ENCODE results near the gene SET. TPM values are rescaled to one million over a fixed set of nuclear protein-coding genes. Genes with fewer than 3 reads are reported as not detected.

The SET gene
- total and polyA plus RNA-seq, 4 experiments from 2014 or later: 132 to 264 (median 226) TPM

DNA sequence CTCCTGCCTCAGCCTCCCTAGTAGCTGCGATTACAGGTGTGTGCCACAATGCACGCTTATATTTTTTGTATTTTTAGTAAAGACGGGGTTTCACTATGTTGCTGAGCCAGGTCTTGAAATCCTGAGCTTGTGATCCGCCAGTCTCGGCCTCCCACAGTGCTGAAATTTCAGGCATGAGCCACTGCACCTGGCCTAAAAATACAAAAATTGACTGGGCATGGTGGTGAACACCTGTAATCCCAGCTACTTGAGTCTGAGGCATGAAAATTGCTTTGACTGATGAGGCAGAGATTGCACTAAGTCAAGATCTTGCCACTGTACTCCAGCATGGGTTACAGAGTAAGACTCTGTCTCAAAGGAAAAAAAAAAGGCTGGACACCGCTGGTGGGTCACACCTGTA, 19.2 kb upstream of the SET start:
- ChIA-PET POLR2A (ENCODE audit: partially characterized antibody) (interaction anchor here (1.2 kb wide), 1 partner anchor 13 kb away, joined by 3 read pairs; no protein-coding TSS in a partner anchor), CTCF (ENCODE audit: partially characterized antibody) (no interaction called here)
- Histone ChIP-seq H3K9me3 (ENCODE audit: control insufficient read depth in 1 of 2, low read length in 2 of 2) (no peaks in the 10 kb centered on the region), H3K4me1 (ENCODE audit: insufficient read depth, low read length) (no peaks in the 10 kb centered on the region), H3K36me3 (ENCODE audit: insufficient read depth, low read length) (no peaks in the 10 kb centered on the region), H3K27ac (ENCODE audit: low read depth, low read length) (no peak overlapping the region), H3K4me3 (ENCODE audit: low read length in 2 of 2) (no peak overlapping the region), H3K27me3 (ENCODE audit: insufficient read depth, low read length) (no peaks in the 10 kb centered on the region)
- no peak overlapping the region for H3K4me3 Mint-ChIP-seq
- no peaks in the 10 kb centered on the region for H3K4me1 Mint-ChIP-seq
- DNase-seq: no peak
- no peaks in the 10 kb centered on the region for H3K36me3 Mint-ChIP-seq
- intact Hi-C loops (cut with micrococcal nuclease): no loop called here
- no peak overlapping the region for H3K27ac Mint-ChIP-seq
- H3K27me3 Mint-ChIP-seq: no peaks in the 10 kb centered on the region
- H3K9me3 Mint-ChIP-seq: no peaks in the 10 kb centered on the region

GRCh38 chr9:128675382-128675781, 13.6 kb upstream of the SET start:
- no peak overlapping the region for H3K27ac ChIP-seq (ENCODE audit: low read depth, low read length)
- H3K4me3 ChIP-seq (ENCODE audit: low read length in 2 of 2): no peak overlapping the region
- no peaks in the 10 kb centered on the region for H3K9me3 ChIP-seq (ENCODE audit: control insufficient read depth in 1 of 2, low read length in 2 of 2)
- Mint-ChIP-seq H3K36me3 (no peaks in the 10 kb centered on the region), H3K27me3 (no peaks in the 10 kb centered on the region), H3K4me1 (no peaks in the 10 kb centered on the region), H3K9me3 (no peaks in the 10 kb centered on the region), H3K27ac (peak overlapping the region in 1 of 7 donors; percentile 83), H3K4me3 (no peak overlapping the region)
- no peaks in the 10 kb centered on the region for H3K27me3 ChIP-seq (ENCODE audit: insufficient read depth, low read length)
- intact Hi-C loops (cut with micrococcal nuclease): no loop called here
- POLR2A ChIA-PET (ENCODE audit: partially characterized antibody): interaction anchor here (1.9 to 2.4 kb wide), 2 partner anchors 9 to 14 kb away, joined by 4 to 7 read pairs; no protein-coding TSS in a partner anchor
- CTCF ChIA-PET (ENCODE audit: partially characterized antibody): interaction anchor here (0.9 kb wide), 1 partner anchor 32 kb away, joined by 3 read pairs; no protein-coding TSS in a partner anchor
- H3K36me3 ChIP-seq (ENCODE audit: insufficient read depth, low read length): no peaks in the 10 kb centered on the region
- DNase-seq: no peak
- no peaks in the 10 kb centered on the region for H3K4me1 ChIP-seq (ENCODE audit: insufficient read depth, low read length)

GRCh38 chr9:128677794-128678193, 11.2 kb upstream of the SET start:
- no peaks in the 10 kb centered on the region for H3K27me3 ChIP-seq (ENCODE audit: insufficient read depth, low read length)
- Mint-ChIP-seq H3K4me1 (peaks cover 0 to 4% (median 1%) of the 10 kb centered on the region in 4 donors), H3K27me3 (no peaks in the 10 kb centered on the region), H3K27ac (no peak overlapping the region), H3K4me3 (no peak overlapping the region), H3K36me3 (peaks cover 0 to 3% of the 10 kb centered on the region in 2 donors), H3K9me3 (no peaks in the 10 kb centered on the region)
- no peaks in the 10 kb centered on the region for H3K9me3 ChIP-seq (ENCODE audit: control insufficient read depth in 1 of 2, low read length in 2 of 2)
- no peak overlapping the region for H3K4me3 ChIP-seq (ENCODE audit: low read length in 2 of 2)
- H3K4me1 ChIP-seq (ENCODE audit: insufficient read depth, low read length): no peaks in the 10 kb centered on the region
- ChIA-PET CTCF (ENCODE audit: partially characterized antibody) (interaction anchor here (1.1 kb wide), 2 partner anchors 24 to 30 kb away, joined by 3 to 4 read pairs; partner anchors contain the start of gene PKN3), POLR2A (ENCODE audit: partially characterized antibody) (no interaction called here)
- H3K36me3 ChIP-seq (ENCODE audit: insufficient read depth, low read length): no peaks in the 10 kb centered on the region
- H3K27ac ChIP-seq (ENCODE audit: low read depth, low read length): no peak overlapping the region
- intact Hi-C loops (cut with micrococcal nuclease): no loop called here
- no peak for DNase-seq

- CTCF ChIA-PET (ENCODE audit: partially characterized antibody): interaction anchor here (1.1 kb wide), 1 partner anchor 20 kb away, joined by 3 read pairs; no protein-coding TSS in a partner anchor
- DNase-seq: peak in 2 of 5 donors; percentile 9 to 12
- Mint-ChIP-seq H3K27ac (peak overlapping the region; percentile 65 to 99 (median 94)), H3K36me3 (peaks cover 0 to 9% of the 10 kb centered on the region in 2 donors), H3K27me3 (no peaks in the 10 kb centered on the region), H3K4me3 (peak overlapping the region; percentile 91 to 99 (median 96)), H3K9me3 (peaks cover 0 to 2% (median 0%) of the 10 kb centered on the region in 8 donors), H3K4me1 (peaks cover 34 to 56% (median 45%) of the 10 kb centered on the region in 4 donors)
- POLR2A ChIA-PET (ENCODE audit: partially characterized antibody): interaction anchor here (0.6 to 3.6 kb wide), 14 partner anchors 8 to 407 kb away, joined by 3 to 28 read pairs (median 6); partner anchors contain the start of genes DYNC2I2, ENDOG, GOLGA2 and PKN3
- Histone ChIP-seq H3K4me1 (ENCODE audit: insufficient read depth, low read length) (peaks cover 51% of the 10 kb centered on the region), H3K36me3 (ENCODE audit: insufficient read depth, low read length) (no peaks in the 10 kb centered on the region), H3K4me3 (ENCODE audit: low read length in 2 of 2) (peak overlapping the region; percentile 37 to 74), H3K27ac (ENCODE audit: low read depth, low read length) (peak overlapping the region; percentile 74), H3K9me3 (ENCODE audit: control insufficient read depth in 1 of 2, low read length in 2 of 2) (no peaks in the 10 kb centered on the region), H3K27me3 (ENCODE audit: insufficient read depth, low read length) (no peaks in the 10 kb centered on the region)
- intact Hi-C loops (cut with micrococcal nuclease): loop anchor here (1.0 kb wide), 1 partner anchor 27 kb away; the partner anchor contains the start of gene DYNC2I2
These were observed 5.5 kb upstream of the SET start for GRCh38 chr9:128683340-128684064.

GRCh38 chr9:128684065-128684324, 5.0 kb upstream of the SET start:
- DNase-seq: no peak
- H3K4me3 Mint-ChIP-seq: peak overlapping the region; percentile 91 to 99 (median 96)
- H3K27me3 ChIP-seq (ENCODE audit: insufficient read depth, low read length): no peaks in the 10 kb centered on the region
- H3K27me3 Mint-ChIP-seq: no peaks in the 10 kb centered on the region
- peaks cover 0 to 2% (median 0%) of the 10 kb centered on the region in 8 donors for H3K9me3 Mint-ChIP-seq
- peak overlapping the region; percentile 93 to 99 (median 97) for H3K27ac Mint-ChIP-seq
- H3K9me3 ChIP-seq (ENCODE audit: control insufficient read depth in 1 of 2, low read length in 2 of 2): no peaks in the 10 kb centered on the region
- H3K36me3 ChIP-seq (ENCODE audit: insufficient read depth, low read length): no peaks in the 10 kb centered on the region
- H3K27ac ChIP-seq (ENCODE audit: low read depth, low read length): peak overlapping the region; percentile 74
- CTCF ChIA-PET (ENCODE audit: partially characterized antibody): interaction anchor here (0.5 kb wide), 1 partner anchor 31 kb away, joined by 3 read pairs; no protein-coding TSS in a partner anchor
- intact Hi-C loops (cut with micrococcal nuclease): loop anchor here (1.0 kb wide), 1 partner anchor 28 kb away; the partner anchor contains the start of gene DYNC2I2
- H3K36me3 Mint-ChIP-seq: peaks cover 0 to 9% of the 10 kb centered on the region in 2 donors
- H3K4me3 ChIP-seq (ENCODE audit: low read length in 2 of 2): peak overlapping the region; percentile 37 to 74
- POLR2A ChIA-PET (ENCODE audit: partially characterized antibody): interaction anchor here (0.6 to 3.6 kb wide), 13 partner anchors 9 to 408 kb away, joined by 3 to 28 read pairs (median 7); partner anchors contain the start of genes DYNC2I2, ENDOG, GOLGA2 and PKN3
- H3K4me1 ChIP-seq (ENCODE audit: insufficient read depth, low read length): peaks cover 51% of the 10 kb centered on the region
- H3K4me1 Mint-ChIP-seq: peaks cover 34 to 57% (median 45%) of the 10 kb centered on the region in 4 donors

DNA sequence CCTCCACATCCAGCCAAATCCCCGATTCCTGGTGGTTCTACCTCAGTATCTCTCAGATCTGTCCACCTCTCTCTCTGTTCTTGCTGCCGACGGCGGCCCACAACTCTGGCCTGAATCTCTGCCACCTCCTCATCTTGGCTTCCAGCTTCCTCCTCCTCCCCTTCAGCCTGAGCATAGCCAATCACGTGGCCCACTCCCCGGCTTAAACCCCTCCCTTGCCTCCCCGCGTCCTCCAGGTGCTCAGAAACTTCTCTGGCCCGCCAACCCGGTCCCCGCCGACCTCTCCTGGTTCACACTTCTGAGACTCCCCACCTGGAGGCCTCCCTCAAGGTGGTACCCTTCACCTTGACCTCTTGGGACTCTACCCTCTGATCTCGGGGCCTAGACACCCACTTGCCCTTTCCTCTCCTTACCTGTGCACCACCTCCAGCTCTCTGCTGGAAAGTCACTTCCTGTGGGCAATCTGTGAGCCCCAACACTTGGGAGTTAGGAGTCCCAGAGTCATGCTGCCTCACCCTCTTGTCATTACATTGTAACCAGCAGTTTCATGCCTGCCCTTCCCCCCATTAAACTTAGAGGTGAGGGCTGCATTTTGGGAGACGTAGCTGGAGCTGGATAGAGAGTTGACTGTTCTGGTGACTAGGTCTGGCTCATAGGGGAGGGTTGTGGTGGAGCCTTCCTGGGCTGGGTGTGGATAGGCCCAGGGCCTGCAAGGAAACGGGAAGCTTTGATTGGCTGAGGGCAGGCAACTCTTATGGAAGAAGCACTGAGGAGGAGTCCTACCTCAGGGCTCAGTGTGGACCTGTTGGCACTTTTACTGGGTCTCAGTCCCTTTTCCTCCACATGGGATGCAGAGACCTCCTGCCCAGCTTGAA, 4.5 kb upstream of the SET start:
- intact Hi-C loops (cut with micrococcal nuclease): loop anchor here (1.0 kb wide), 1 partner anchor 28 kb away; the partner anchor contains the start of gene DYNC2I2
- H3K36me3 ChIP-seq (ENCODE audit: insufficient read depth, low read length): no peaks in the 10 kb centered on the region
- H3K4me1 ChIP-seq (ENCODE audit: insufficient read depth, low read length): peaks cover 51% of the 10 kb centered on the region
- peak overlapping the region; percentile 91 to 99 (median 96) for H3K4me3 Mint-ChIP-seq
- peak; percentile 68 to 84 (median 75) for DNase-seq
- H3K9me3 Mint-ChIP-seq: peaks cover 0 to 2% (median 0%) of the 10 kb centered on the region in 8 donors
- peak overlapping the region; percentile 93 to 99 (median 97) for H3K27ac Mint-ChIP-seq
- H3K4me3 ChIP-seq (ENCODE audit: low read length in 2 of 2): peak overlapping the region; percentile 37 to 74
- no peaks in the 10 kb centered on the region for H3K27me3 Mint-ChIP-seq
- no peaks in the 10 kb centered on the region for H3K9me3 ChIP-seq (ENCODE audit: control insufficient read depth in 1 of 2, low read length in 2 of 2)
- peak overlapping the region; percentile 74 for H3K27ac ChIP-seq (ENCODE audit: low read depth, low read length)
- H3K36me3 Mint-ChIP-seq: peaks cover 0 to 9% of the 10 kb centered on the region in 2 donors
- peaks cover 34 to 57% (median 45%) of the 10 kb centered on the region in 4 donors for H3K4me1 Mint-ChIP-seq
- POLR2A ChIA-PET (ENCODE audit: partially characterized antibody): interaction anchor here (0.6 to 3.6 kb wide), 17 partner anchors 9 to 409 kb away, joined by 3 to 28 read pairs (median 5); partner anchors contain the start of genes DYNC2I2, ENDOG, GLE1 and GOLGA2
- H3K27me3 ChIP-seq (ENCODE audit: insufficient read depth, low read length): no peaks in the 10 kb centered on the region
- CTCF ChIA-PET (ENCODE audit: partially characterized antibody): interaction anchor here (0.5 to 1.5 kb wide), 4 partner anchors 17 to 134 kb away, joined by 3 to 6 read pairs (median 3); partner anchors contain the start of genes ENDOG and PKN3

All from CD4-positive, alpha-beta memory T cell (primary cell).